ENCODE data around the gene PLCL2.

GRCh38 chr3:16994854-16995525 lies 110.2 kb downstream of the PLCL2 start:
- TF ChIP-seq CTCF (IDR thresholded peaks at IDR 0.05) = no peak
- no peak for TF ChIP-seq EZH2 (IDR thresholded peaks at IDR 0.05)
- no peak for TF ChIP-seq EZH2phosphoT487 (IDR thresholded peaks at IDR 0.05)
